Measurements from ENCODE around the gene ACTRT3.
A peak's percentile ranks its signal among the peaks of the same experiment; 100 is the strongest.

DNA sequence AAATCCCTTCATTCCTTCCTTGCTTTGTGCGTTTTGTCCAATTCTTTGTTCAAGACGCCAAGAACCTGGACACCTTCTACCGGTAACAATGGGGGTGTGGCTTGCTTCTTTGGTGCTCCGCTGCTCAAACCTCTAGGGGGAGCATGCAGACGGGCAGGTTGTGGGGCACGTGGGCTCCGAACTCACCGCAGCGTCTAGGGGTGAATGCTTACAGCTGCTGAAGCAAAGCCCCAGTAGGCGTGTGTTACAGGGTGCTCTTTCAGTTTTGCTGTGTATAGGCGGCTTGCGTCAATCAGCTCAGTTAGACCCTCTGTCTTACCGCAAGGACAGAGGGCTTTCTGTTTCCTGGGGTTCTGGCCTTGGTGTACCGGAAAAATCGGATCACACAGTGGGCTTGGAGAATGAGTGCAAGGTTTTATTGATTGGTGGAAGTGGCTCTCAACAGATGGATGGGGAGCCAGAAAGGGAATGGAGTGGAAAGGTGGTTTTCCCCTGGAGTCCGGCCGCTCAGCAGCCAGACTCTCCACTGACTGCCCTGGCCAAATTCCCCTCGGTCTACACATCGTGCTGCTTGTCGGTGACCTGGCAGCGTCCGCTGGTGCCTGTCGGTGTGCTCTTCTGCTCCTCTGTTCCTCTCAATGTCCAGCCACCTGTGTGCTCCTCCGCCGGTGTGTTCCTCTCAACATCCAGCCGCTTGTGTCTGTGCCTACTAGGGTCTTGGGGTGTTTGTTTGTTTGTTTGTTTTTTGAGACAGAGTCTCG lies 44.6 kb upstream of the ACTRT3 start:
- TF ChIP-seq, protein P1, sequence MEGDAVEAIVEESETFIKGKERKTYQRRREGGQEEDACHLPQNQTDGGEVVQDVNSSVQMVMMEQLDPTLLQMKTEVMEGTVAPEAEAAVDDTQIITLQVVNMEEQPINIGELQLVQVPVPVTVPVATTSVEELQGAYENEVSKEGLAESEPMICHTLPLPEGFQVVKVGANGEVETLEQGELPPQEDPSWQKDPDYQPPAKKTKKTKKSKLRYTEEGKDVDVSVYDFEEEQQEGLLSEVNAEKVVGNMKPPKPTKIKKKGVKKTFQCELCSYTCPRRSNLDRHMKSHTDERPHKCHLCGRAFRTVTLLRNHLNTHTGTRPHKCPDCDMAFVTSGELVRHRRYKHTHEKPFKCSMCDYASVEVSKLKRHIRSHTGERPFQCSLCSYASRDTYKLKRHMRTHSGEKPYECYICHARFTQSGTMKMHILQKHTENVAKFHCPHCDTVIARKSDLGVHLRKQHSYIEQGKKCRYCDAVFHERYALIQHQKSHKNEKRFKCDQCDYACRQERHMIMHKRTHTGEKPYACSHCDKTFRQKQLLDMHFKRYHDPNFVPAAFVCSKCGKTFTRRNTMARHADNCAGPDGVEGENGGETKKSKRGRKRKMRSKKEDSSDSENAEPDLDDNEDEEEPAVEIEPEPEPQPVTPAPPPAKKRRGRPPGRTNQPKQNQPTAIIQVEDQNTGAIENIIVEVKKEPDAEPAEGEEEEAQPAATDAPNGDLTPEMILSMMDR (IDR thresholded peaks at IDR 0.05; ENCODE audit: insufficient read depth, low read depth, low read length), result peak; percentile 2
- no peak for TF ChIP-seq EZH2 (IDR thresholded peaks at IDR 0.05; ENCODE audit: insufficient read depth, low read length)
